ENCODE data around the gene PRPH2. TPM values are rescaled to one million over a fixed set of nuclear protein-coding genes. Genes with fewer than 3 reads are reported as not detected.
"Not testable (repeated sequence)": the region's sequence is repeated elsewhere in the genome, so short reads cannot be mapped to it uniquely, and the experiment has no call there.

PRPH2 gene
- total RNA-seq, 2 donors from 2014 or later, result 0.10 TPM; not detected in 1

- Mint-ChIP-seq H3K36me3 (no peaks in the 10 kb centered on the region), H3K27me3 (peaks cover 0 to 5% of the 10 kb centered on the region in 2 donors), H3K4me3 (peak overlapping the region; percentile 87), H3K4me1 (ENCODE audit: low read depth in 2 of 2) (peaks cover 12 to 23% of the 10 kb centered on the region in 2 donors), H3K27ac (peak overlapping the region; percentile 85 to 97), H3K9me3 (no peaks in the 10 kb centered on the region)
- ATAC-seq (peak; percentile 92), DNase-seq (ENCODE audit: low spot score) (peak; percentile 78)
Observed at GRCh38 chr6:42726485-42727086, 4.2 kb upstream of the PRPH2 start.

- peak overlapping the region; percentile 87 for H3K4me3 Mint-ChIP-seq
- H3K27me3 Mint-ChIP-seq, result peaks cover 0 to 7% of the 10 kb centered on the region in 2 donors
- no peaks in the 10 kb centered on the region for H3K36me3 Mint-ChIP-seq
- no peak for DNase-seq (ENCODE audit: low spot score)
- ATAC-seq, result no peak
- H3K27ac Mint-ChIP-seq, result peak overlapping the region; percentile 85 to 97
- H3K4me1 Mint-ChIP-seq (ENCODE audit: low read depth in 2 of 2), result peaks cover 12 to 23% of the 10 kb centered on the region in 2 donors
- no peaks in the 10 kb centered on the region for H3K9me3 Mint-ChIP-seq
Observed at GRCh38 chr6:42726026-42726425, 3.6 kb upstream of the PRPH2 start.

DNA sequence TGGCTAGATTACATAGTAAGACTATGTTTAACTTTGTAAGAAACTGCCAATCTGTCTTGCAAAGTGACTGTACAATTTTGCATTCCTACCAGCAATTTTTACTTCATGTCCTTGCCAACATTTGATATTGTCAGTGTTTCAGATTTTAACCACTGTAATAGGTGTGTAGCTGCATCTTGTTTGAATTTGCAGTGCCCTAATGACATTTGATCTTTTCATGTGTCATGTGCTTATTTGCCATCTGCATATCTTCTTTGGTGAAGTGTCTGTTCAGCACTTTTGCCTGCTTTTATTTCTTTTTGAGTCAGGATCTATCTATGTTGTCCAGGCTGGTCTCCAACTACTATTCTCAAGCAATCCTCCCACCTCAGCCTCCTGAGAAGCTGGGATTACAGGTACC is 2.4 kb upstream of the PRPH2 start:
- H3K27ac Mint-ChIP-seq, result no peak overlapping the region
- H3K9me3 Mint-ChIP-seq, result no peaks in the 10 kb centered on the region
- ATAC-seq (no peak), DNase-seq (ENCODE audit: low spot score) (no peak)
- peaks cover 0 to 7% of the 10 kb centered on the region in 2 donors for H3K27me3 Mint-ChIP-seq
- H3K4me1 Mint-ChIP-seq (ENCODE audit: low read depth in 2 of 2), result peaks cover 12 to 23% of the 10 kb centered on the region in 2 donors
- no peaks in the 10 kb centered on the region for H3K36me3 Mint-ChIP-seq
- H3K4me3 Mint-ChIP-seq, result no peak overlapping the region

GRCh38 chr6:42720739-42721138 is 1.7 kb downstream of the PRPH2 start:
- ATAC-seq (no peak), DNase-seq (ENCODE audit: low spot score) (no peak)
- Mint-ChIP-seq H3K27me3 (peaks cover 0 to 6% of the 10 kb centered on the region in 2 donors), H3K27ac (no peak overlapping the region), H3K9me3 (no peaks in the 10 kb centered on the region), H3K4me3 (no peak overlapping the region), H3K4me1 (ENCODE audit: low read depth in 2 of 2) (no peaks in the 10 kb centered on the region), H3K36me3 (no peaks in the 10 kb centered on the region)

- H3K9me3 Mint-ChIP-seq, result peaks cover 4% of the 10 kb centered on the region
- H3K36me3 Mint-ChIP-seq, result peaks cover 6% of the 10 kb centered on the region
- DNase-seq (ENCODE audit: low spot score) (no peak), ATAC-seq (no peak)
- peaks cover 0 to 3% of the 10 kb centered on the region in 2 donors for H3K27me3 Mint-ChIP-seq
- no peak overlapping the region for H3K27ac Mint-ChIP-seq
- peaks cover 0 to 3% of the 10 kb centered on the region in 2 donors for H3K4me1 Mint-ChIP-seq (ENCODE audit: low read depth in 2 of 2)
- no peak overlapping the region for H3K4me3 Mint-ChIP-seq
Observed at GRCh38 chr6:42715871-42716270, 6.5 kb downstream of the PRPH2 start.

DNA sequence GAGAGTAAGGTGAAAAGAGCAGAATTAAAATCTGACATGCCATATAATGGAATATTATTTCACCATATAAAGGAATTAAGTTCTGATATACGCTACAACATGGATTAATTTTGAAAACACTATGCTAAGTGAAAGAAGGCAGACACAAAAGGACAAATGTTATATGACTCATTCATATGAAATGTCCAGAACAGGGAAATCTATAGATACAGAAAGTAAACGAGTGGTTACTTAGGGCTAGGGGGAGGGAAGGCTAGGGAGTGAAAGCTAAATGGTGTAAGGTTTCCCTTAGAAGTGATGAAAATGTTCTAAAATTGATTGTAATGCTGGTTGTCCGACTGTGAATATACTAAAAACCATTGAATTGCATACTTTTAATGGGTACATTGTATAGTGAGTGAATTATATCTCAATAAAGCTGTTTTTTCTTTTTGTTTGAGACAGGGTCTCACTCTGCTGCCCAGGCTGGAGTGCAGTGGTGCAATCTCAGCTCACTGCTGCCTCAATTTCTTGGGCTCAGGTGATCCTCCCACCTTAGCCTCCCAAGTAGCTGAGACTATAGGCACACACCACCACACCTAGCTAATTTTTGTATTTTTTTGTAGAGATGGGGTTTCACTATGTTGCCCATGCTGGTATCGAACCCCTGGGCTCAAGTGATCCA is 8.2 kb downstream of the PRPH2 start:
- Mint-ChIP-seq H3K4me3 (no peak overlapping the region), H3K9me3 (peaks cover 4% of the 10 kb centered on the region), H3K4me1 (ENCODE audit: low read depth in 2 of 2) (peaks cover 0 to 3% of the 10 kb centered on the region in 2 donors), H3K27ac (no peak overlapping the region), H3K36me3 (peaks cover 6% of the 10 kb centered on the region), H3K27me3 (peaks cover 0 to 3% of the 10 kb centered on the region in 2 donors)
- DNase-seq (ENCODE audit: low spot score), result no peak
- ATAC-seq, result no peak

GRCh38 chr6:42711930-42712329 is 10.5 kb downstream of the PRPH2 start:
- Mint-ChIP-seq H3K36me3 (peaks cover 6% of the 10 kb centered on the region), H3K9me3 (peaks cover 4% of the 10 kb centered on the region), H3K27ac (peak overlapping the region in 1 of 2 donors; percentile 33), H3K27me3 (peaks cover 0 to 3% of the 10 kb centered on the region in 2 donors), H3K4me3 (no peak overlapping the region), H3K4me1 (ENCODE audit: low read depth in 2 of 2) (peaks cover 0 to 3% of the 10 kb centered on the region in 2 donors)
- no peak for DNase-seq (ENCODE audit: low spot score)
- no peak for ATAC-seq

GRCh38 chr6:42710316-42710715 is 12.1 kb downstream of the PRPH2 start:
- Mint-ChIP-seq H3K9me3 (peaks cover 4% of the 10 kb centered on the region), H3K27me3 (peaks cover 0 to 3% of the 10 kb centered on the region in 2 donors), H3K4me1 (ENCODE audit: low read depth in 2 of 2) (peaks cover 0 to 3% of the 10 kb centered on the region in 2 donors), H3K27ac (no peak overlapping the region), H3K36me3 (peaks cover 6% of the 10 kb centered on the region), H3K4me3 (no peak overlapping the region)
- DNase-seq (ENCODE audit: low spot score) (no peak), ATAC-seq (no peak)

DNA sequence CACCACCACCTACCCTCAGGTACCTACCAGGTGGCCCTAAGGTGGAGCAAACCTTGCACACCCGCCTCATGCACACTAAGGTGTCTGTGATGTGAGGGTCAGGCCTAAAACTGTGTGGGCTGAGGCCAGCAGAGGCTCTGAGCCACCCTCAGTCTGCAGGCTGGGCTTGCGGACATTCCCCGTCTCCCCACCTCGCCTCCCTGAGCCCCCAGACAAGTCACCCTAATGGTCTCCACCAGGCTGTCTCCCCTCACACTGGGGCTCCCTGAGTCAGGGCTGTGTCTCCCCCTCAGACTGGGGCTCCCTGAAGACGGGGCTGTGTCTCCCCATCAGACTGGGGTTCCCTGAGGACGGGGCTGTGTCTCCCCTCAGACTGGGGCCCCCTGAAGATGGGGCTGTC is 12.5 kb downstream of the PRPH2 start:
- H3K27ac Mint-ChIP-seq, result no peak overlapping the region
- peaks cover 4% of the 10 kb centered on the region for H3K9me3 Mint-ChIP-seq
- H3K27me3 Mint-ChIP-seq, result peaks cover 0 to 3% of the 10 kb centered on the region in 2 donors
- peaks cover 0 to 3% of the 10 kb centered on the region in 2 donors for H3K4me1 Mint-ChIP-seq (ENCODE audit: low read depth in 2 of 2)
- H3K4me3 Mint-ChIP-seq, result no peak overlapping the region
- ATAC-seq (no peak), DNase-seq (ENCODE audit: low spot score) (no peak)
- peaks cover 6% of the 10 kb centered on the region for H3K36me3 Mint-ChIP-seq

- H3K36me3 Mint-ChIP-seq, result peaks cover 6% of the 10 kb centered on the region
- H3K27ac Mint-ChIP-seq, result no peak overlapping the region
- DNase-seq (ENCODE audit: low spot score) (no peak), ATAC-seq (peak in 1 of 2 donors; percentile 41)
- peaks cover 0 to 3% of the 10 kb centered on the region in 2 donors for H3K27me3 Mint-ChIP-seq
- no peak overlapping the region for H3K4me3 Mint-ChIP-seq
- H3K4me1 Mint-ChIP-seq (ENCODE audit: low read depth in 2 of 2), result no peaks in the 10 kb centered on the region
- H3K9me3 Mint-ChIP-seq, result peaks cover 4% of the 10 kb centered on the region
Observed at GRCh38 chr6:42708096-42708495, 14.3 kb downstream of the PRPH2 start.

- peaks cover 6% of the 10 kb centered on the region for H3K36me3 Mint-ChIP-seq
- ATAC-seq (peak; percentile 38 to 42), DNase-seq (ENCODE audit: low spot score) (no peak)
- H3K27me3 Mint-ChIP-seq, result peaks cover 0 to 3% of the 10 kb centered on the region in 2 donors
- H3K27ac Mint-ChIP-seq, result no peak overlapping the region
- H3K9me3 Mint-ChIP-seq, result peaks cover 4% of the 10 kb centered on the region
- no peaks in the 10 kb centered on the region for H3K4me1 Mint-ChIP-seq (ENCODE audit: low read depth in 2 of 2)
- H3K4me3 Mint-ChIP-seq, result no peak overlapping the region
Observed at GRCh38 chr6:42707595-42707994, 14.8 kb downstream of the PRPH2 start.

DNA sequence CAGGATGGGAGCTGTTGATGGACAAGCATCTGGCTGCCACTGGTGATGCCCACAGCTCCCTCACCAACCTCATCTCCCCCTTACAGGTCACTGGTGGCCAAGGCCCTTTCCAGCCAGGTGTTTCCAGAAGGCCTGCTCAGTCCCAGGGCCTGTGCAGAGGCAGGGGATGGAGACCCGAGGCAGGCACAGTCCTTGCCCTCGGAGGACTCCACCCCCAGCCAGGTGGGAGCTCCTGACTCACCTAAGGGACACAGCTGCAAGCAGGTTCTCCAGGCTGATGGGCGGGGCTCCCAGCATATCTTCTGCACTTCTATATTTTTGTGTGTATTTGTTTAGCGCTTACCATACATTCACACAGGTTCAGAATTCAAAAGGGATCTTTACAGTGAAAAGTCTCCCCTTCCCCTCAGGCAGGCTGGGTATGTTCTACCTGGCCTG is 17.4 kb downstream of the PRPH2 start:
- DNase-seq (ENCODE audit: low spot score) (no peak), ATAC-seq (no peak)
- Mint-ChIP-seq H3K36me3 (no peaks in the 10 kb centered on the region), H3K27ac (no peak overlapping the region), H3K4me1 (ENCODE audit: low read depth in 2 of 2) (peaks cover 0 to 3% of the 10 kb centered on the region in 2 donors), H3K27me3 (no peaks in the 10 kb centered on the region), H3K9me3 (no peaks in the 10 kb centered on the region), H3K4me3 (no peak overlapping the region)

DNA sequence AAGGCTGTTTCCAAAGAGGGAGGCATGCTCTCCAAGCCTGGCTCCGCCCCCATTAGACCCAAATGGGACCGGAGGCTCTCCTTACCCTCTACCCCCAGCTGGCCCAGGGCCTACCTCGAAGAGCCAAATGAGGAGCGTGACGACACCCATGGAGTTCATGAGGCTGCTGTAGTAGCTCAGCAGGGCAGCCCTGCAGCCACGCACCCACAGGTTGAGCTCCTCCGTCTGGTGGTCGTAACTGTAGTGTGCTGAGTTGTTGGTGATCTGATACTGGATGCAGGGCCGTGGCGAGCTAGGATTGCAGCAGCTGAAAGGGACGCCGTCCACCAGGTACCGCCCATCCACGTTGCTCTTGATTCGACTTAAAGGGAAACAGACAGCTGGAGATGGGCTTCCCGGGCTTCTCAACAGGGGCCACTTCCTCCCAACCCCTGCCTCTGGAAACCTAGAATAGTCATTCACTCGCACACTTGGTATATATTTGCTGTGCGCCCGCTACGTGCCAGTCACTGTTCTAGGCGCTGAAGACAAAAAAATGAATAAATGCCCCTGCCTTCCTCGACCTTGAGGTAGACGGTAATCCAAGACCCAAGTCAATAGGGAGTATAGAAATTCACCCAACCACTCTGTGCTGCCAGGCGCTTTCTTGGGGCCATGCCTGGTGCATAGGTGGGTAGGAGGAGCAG is 18.0 kb downstream of the PRPH2 start:
- no peak overlapping the region for H3K27ac Mint-ChIP-seq
- ATAC-seq (no peak), DNase-seq (ENCODE audit: low spot score) (no peak)
- H3K4me3 Mint-ChIP-seq, result no peak overlapping the region
- no peaks in the 10 kb centered on the region for H3K27me3 Mint-ChIP-seq
- H3K36me3 Mint-ChIP-seq, result no peaks in the 10 kb centered on the region
- H3K4me1 Mint-ChIP-seq (ENCODE audit: low read depth in 2 of 2), result peaks cover 0 to 3% of the 10 kb centered on the region in 2 donors
- no peaks in the 10 kb centered on the region for H3K9me3 Mint-ChIP-seq

DNA sequence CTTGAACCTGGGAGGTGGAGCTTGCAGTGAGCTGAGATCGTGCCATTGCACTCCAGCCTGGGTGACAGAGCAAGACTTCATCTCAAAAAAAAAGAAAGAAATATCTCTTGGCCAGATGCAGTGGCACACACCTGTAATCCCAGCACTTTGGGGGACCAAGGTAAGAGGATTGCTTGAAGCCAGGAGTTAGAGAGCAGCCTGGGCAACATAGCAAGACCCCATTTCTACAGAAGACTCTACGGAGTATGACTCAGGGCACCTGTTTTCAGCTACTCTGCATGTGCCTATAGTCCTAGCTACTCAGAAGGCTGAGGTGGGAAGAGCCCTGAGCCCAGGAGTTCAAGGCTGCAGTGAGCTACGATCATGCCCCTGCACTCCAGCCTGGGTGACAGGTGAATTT is 19.6 kb downstream of the PRPH2 start:
- not testable (repeated sequence) for H3K4me3 Mint-ChIP-seq; H3K27me3 Mint-ChIP-seq; H3K9me3 Mint-ChIP-seq; H3K27ac Mint-ChIP-seq; DNase-seq (ENCODE audit: low spot score); ATAC-seq; H3K36me3 Mint-ChIP-seq; H3K4me1 Mint-ChIP-seq (ENCODE audit: low read depth in 2 of 2)
